SK-N-SH (cell line): ENCODE measurements around the gene SIGLEC12. TPM values are rescaled to one million over a fixed set of nuclear protein-coding genes. Genes with fewer than 3 reads are reported as not detected.

Source experiments
- CTCF ChIA-PET: fragments of 300-600, 350-600 bp; formaldehyde crosslinking; extraction: SDS; loops from one replicate; lab custom pipeline; 2021; lab: Yijun Ruan, JAX
- POLR2A ChIA-PET: fragments of 350-600 bp; sonication (Branson Sonifier 250); formaldehyde crosslinking; extraction: SDS; loops from one replicate; lab custom pipeline; 2020; ENCODE audit warnings: antibody characterized with exemption, inconsistent platforms; lab: Yijun Ruan, JAX
- DNase-seq: peaks from one replicate; pipeline ENCODE4 v3.0.0; 2012
- H2AFZ ChIP-seq: fragments of 200-600 bp; sonication (generic); 2 replicates; pipeline ENCODE4 v1.8.1; 2016; ENCODE audit warnings: antibody characterized with exemption, mild to moderate bottlenecking, low read depth
- H3F3A ChIP-seq: fragments of 200-600 bp; sonication (generic); replicated peaks from 2 replicates; pipeline ENCODE3; 2016; ENCODE audit warnings: antibody characterized with exemption, mild to moderate bottlenecking; ENCODE audit not compliant: insufficient read depth
- H3K27ac ChIP-seq, 2 experiments: fragments of 200-500 bp in 1 of 2; fragments of 200-600 bp in 1 of 2; sonication (Bioruptor generic) in 1 of 2; sonication (generic), shearing (Covaris generic) in 1 of 2; 2 replicates each; pipeline versions ENCODE4 v1.5.1 to v1.6.1; 2014 to 2016; ENCODE audit warnings: low read depth in 2 of 2, inconsistent platforms in 1 of 2, low read length in 1 of 2, mild to moderate bottlenecking in 1 of 2, mixed read lengths in 1 of 2
- H3K27me3 ChIP-seq: fragments of 200-600 bp; sonication (generic), shearing (Covaris generic); 2 replicates; pipeline ENCODE4 v1.6.1; 2016; ENCODE audit warnings: mixed run types; ENCODE audit not compliant: insufficient read depth
- H3K36me3 ChIP-seq, 2 experiments: fragments of 200-500 bp in 1 of 2; fragments of 200-600 bp in 1 of 2; sonication (Bioruptor generic) in 1 of 2; sonication (generic) in 1 of 2; replicated peaks in 1 of 2; 2 replicates each; pipeline versions ENCODE3 to v1.5.1; 2014 to 2016; ENCODE audit warnings: low read length in 1 of 2, mild to moderate bottlenecking in 1 of 2; ENCODE audit not compliant: insufficient read depth in 2 of 2, control insufficient read depth in 1 of 2
- H3K4me1 ChIP-seq, 2 experiments: fragments of 200-500 bp in 1 of 2; fragments of 200-600 bp in 1 of 2; sonication (Bioruptor generic) in 1 of 2; sonication (generic), shearing (Covaris generic) in 1 of 2; 2 replicates each; pipeline versions ENCODE4 v1.5.1 to v1.6.1; 2014 to 2016; ENCODE audit warnings: low read depth in 1 of 2, low read length in 1 of 2, mixed run types in 1 of 2; ENCODE audit not compliant: insufficient read depth in 2 of 2, control insufficient read depth in 1 of 2
- H3K4me2 ChIP-seq: fragments of 200-600 bp; sonication (generic), shearing (Covaris generic); 2 replicates; pipeline ENCODE4 v1.6.1; 2017; ENCODE audit warnings: mixed run types
- H3K4me3 ChIP-seq, 2 experiments: fragments of 200-500 bp in 1 of 2; fragments of 200-600 bp in 1 of 2; sonication (Bioruptor generic) in 1 of 2; sonication (generic), shearing (Covaris generic) in 1 of 2; 2 replicates each; pipeline versions ENCODE4 v1.5.1 to v1.8.1; 2014 to 2016; ENCODE audit warnings: low read depth in 2 of 2, inconsistent platforms in 1 of 2, low read length in 1 of 2, mild to moderate bottlenecking in 1 of 2, mixed read lengths in 1 of 2, moderate library complexity in 1 of 2
- H3K79me2 ChIP-seq: fragments of 200-600 bp; sonication (generic); 2 replicates; pipeline ENCODE4 v1.8.1; 2017; ENCODE audit warnings: mild to moderate bottlenecking; ENCODE audit not compliant: insufficient read depth
- H3K9ac ChIP-seq: fragments of 200-600 bp; sonication (generic); 2 replicates; pipeline ENCODE4 v1.6.1; 2017; ENCODE audit warnings: mixed run types
- H3K9me2 ChIP-seq: fragments of 200-600 bp; sonication (generic); 2 replicates; pipeline ENCODE4 v1.6.1; 2017; ENCODE audit warnings: mixed run types
- H3K9me3 ChIP-seq: fragments of 200-600 bp; sonication (generic); 2 replicates; pipeline ENCODE4 v1.6.1; 2017; ENCODE audit warnings: mixed run types, mild to moderate bottlenecking, moderate library complexity
- H4K20me1 ChIP-seq: fragments of 200-600 bp; sonication (generic); 2 replicates; pipeline ENCODE4 v1.6.1; 2017; ENCODE audit warnings: mild to moderate bottlenecking, mixed run types; ENCODE audit not compliant: insufficient read depth
- ELF1 ChIP-seq: IDR thresholded peaks from 2 replicates; pipeline ENCODE4 v1.4.0; 2012
- EP300 ChIP-seq, 2 experiments: IDR thresholded peaks; 2 replicates each; pipeline versions ENCODE4 v1.4.0 to v1.6.1; 2012; ENCODE audit warnings: borderline replicate concordance in 1 of 2, low read depth in 1 of 2, low read length in 1 of 2
- GATA2 ChIP-seq: sonication (generic); formaldehyde crosslinking; IDR thresholded peaks from 2 replicates; pipeline ENCODE4 v1.5.0; 2020; ENCODE audit warnings: mild to moderate bottlenecking, missing genetic modification reagents
- NRF1 ChIP-seq: IDR thresholded peaks from 2 replicates; pipeline ENCODE4 v1.6.1; 2012; ENCODE audit warnings: low read depth, mild to moderate bottlenecking, low read length
- PBX3 ChIP-seq: IDR thresholded peaks from 2 replicates; pipeline ENCODE4; 2012
- RFX5 ChIP-seq: IDR thresholded peaks from 2 replicates; pipeline ENCODE4 v1.6.1; 2012; ENCODE audit warnings: mild to moderate bottlenecking, improper control_type of control experiment, low read length
- SIN3A ChIP-seq: IDR thresholded peaks from 2 replicates; pipeline ENCODE4 v1.6.1; 2012; ENCODE audit warnings: low read depth, mild to moderate bottlenecking, low read length, moderate library complexity, borderline replicate concordance
- USF2 ChIP-seq: fragments of 150-350 bp; IDR thresholded peaks from 2 replicates; pipeline ENCODE4 v1.6.1; 2017; ENCODE audit warnings: antibody characterized with exemption, low read length, low read depth, borderline replicate concordance
- WGBS: methylation state at CpG from one replicate; pipeline ENCODE4 v1.1.6; 2017; ENCODE audit warnings: low lambda C conversion rate; 5-methylcytosine and 5-hydroxymethylcytosine counted together
- polyA plus RNA-seq, 3 experiments: library from polyadenylated mRNA; depleted of rRNA; stranded (reverse); fragments of >200 nt; gene quantifications; 2 replicates each; pipeline ENCODE4 v1.2.3, GENCODE V29; 2012
- TF ChIP-seq, protein P1 (sequence below): fragments of 200-600 bp; sonication (generic); IDR thresholded peaks from 2 replicates; pipeline ENCODE4 v1.6.1; 2017; ENCODE audit warnings: antibody characterized with exemption, mild to moderate bottlenecking, moderate library complexity
- TF ChIP-seq, protein P2 (sequence below): IDR thresholded peaks from 2 replicates; pipeline ENCODE4 v1.4.0; 2012; ENCODE audit warnings: low read depth, borderline replicate concordance
- TF ChIP-seq, protein P3 (sequence below): IDR thresholded peaks from 2 replicates; pipeline ENCODE4 v1.4.0; 2012; ENCODE audit warnings: low read depth, borderline replicate concordance

Gene SIGLEC12
- polyA plus RNA-seq, 1 of the 3 experiments (the other 2 are of a cell fraction), result not detected

GRCh38 chr19:51479531-51480331, 21.9 kb downstream of the SIGLEC12 start:
- Histone ChIP-seq H3K79me2 (no peaks in the 10 kb centered on the region), H3K4me3 (no peak overlapping the region), H2AFZ (no peak overlapping the region), H3K9me2 (no peaks in the 10 kb centered on the region), H3F3A (no peaks in the 10 kb centered on the region), H3K36me3 (no peaks in the 10 kb centered on the region), H3K4me2 (no peak overlapping the region), H3K27me3 (peaks cover 16% of the 10 kb centered on the region; the same call in 1 of the 2 replicates), H3K4me1 (no peaks in the 10 kb centered on the region), H3K9ac (no peak overlapping the region), H3K9me3 (no peaks in the 10 kb centered on the region), H4K20me1 (no peaks in the 10 kb centered on the region), H3K27ac (no peak overlapping the region)
- ChIA-PET CTCF (interaction anchor here (1.3 to 5.1 kb wide), 3 partner anchors 6 to 177 kb away, joined by 5 to 46 read pairs (median 7); no protein-coding TSS in a partner anchor), POLR2A (no interaction called here)
- no peak for DNase-seq
- TF ChIP-seq PBX3 (no peak), ELF1 (no peak), SIN3A (no peak), GATA2 (no peak), EP300 (IDR thresholded peaks at IDR 0.05; ENCODE audit: borderline replicate concordance in 1 of 2, low read depth in 1 of 2, low read length in 1 of 2) (no peak), USF2 (no peak), RFX5 (no peak), NRF1 (no peak)
- TF ChIP-seq, protein P1, sequence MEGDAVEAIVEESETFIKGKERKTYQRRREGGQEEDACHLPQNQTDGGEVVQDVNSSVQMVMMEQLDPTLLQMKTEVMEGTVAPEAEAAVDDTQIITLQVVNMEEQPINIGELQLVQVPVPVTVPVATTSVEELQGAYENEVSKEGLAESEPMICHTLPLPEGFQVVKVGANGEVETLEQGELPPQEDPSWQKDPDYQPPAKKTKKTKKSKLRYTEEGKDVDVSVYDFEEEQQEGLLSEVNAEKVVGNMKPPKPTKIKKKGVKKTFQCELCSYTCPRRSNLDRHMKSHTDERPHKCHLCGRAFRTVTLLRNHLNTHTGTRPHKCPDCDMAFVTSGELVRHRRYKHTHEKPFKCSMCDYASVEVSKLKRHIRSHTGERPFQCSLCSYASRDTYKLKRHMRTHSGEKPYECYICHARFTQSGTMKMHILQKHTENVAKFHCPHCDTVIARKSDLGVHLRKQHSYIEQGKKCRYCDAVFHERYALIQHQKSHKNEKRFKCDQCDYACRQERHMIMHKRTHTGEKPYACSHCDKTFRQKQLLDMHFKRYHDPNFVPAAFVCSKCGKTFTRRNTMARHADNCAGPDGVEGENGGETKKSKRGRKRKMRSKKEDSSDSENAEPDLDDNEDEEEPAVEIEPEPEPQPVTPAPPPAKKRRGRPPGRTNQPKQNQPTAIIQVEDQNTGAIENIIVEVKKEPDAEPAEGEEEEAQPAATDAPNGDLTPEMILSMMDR, result no peak
- TF ChIP-seq, protein P2, sequence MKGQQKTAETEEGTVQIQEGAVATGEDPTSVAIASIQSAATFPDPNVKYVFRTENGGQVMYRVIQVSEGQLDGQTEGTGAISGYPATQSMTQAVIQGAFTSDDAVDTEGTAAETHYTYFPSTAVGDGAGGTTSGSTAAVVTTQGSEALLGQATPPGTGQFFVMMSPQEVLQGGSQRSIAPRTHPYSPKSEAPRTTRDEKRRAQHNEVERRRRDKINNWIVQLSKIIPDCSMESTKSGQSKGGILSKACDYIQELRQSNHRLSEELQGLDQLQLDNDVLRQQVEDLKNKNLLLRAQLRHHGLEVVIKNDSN, result no peak
- TF ChIP-seq, protein P3, sequence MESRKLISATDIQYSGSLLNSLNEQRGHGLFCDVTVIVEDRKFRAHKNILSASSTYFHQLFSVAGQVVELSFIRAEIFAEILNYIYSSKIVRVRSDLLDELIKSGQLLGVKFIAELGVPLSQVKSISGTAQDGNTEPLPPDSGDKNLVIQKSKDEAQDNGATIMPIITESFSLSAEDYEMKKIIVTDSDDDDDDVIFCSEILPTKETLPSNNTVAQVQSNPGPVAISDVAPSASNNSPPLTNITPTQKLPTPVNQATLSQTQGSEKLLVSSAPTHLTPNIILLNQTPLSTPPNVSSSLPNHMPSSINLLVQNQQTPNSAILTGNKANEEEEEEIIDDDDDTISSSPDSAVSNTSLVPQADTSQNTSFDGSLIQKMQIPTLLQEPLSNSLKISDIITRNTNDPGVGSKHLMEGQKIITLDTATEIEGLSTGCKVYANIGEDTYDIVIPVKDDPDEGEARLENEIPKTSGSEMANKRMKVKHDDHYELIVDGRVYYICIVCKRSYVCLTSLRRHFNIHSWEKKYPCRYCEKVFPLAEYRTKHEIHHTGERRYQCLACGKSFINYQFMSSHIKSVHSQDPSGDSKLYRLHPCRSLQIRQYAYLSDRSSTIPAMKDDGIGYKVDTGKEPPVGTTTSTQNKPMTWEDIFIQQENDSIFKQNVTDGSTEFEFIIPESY, result no peak
- WGBS, result 12% methylated on average over 12 of the region's 12 CpGs
